ENCODE measurements around the gene SLC9A9.

DNA sequence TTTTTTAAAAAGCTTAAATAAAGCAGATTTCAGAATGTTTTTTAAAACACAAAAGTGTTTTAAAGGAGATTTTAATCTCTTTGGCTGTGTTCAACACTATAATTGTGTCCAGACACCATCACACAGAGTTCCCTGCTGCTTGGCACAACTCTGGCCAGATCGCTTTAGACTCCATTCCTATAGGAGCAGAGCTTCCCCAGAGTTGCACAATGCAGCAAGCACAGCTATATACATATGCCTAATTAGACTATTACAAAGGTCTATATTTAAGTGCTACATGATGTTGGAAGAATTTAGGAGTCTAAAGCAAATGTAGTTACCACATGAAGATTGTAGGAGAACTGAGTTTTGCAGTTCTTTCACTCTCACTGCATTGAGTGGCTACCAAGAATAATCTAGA lies 11.2 kb downstream of the SLC9A9 start:
- TF ChIP-seq, protein P1, sequence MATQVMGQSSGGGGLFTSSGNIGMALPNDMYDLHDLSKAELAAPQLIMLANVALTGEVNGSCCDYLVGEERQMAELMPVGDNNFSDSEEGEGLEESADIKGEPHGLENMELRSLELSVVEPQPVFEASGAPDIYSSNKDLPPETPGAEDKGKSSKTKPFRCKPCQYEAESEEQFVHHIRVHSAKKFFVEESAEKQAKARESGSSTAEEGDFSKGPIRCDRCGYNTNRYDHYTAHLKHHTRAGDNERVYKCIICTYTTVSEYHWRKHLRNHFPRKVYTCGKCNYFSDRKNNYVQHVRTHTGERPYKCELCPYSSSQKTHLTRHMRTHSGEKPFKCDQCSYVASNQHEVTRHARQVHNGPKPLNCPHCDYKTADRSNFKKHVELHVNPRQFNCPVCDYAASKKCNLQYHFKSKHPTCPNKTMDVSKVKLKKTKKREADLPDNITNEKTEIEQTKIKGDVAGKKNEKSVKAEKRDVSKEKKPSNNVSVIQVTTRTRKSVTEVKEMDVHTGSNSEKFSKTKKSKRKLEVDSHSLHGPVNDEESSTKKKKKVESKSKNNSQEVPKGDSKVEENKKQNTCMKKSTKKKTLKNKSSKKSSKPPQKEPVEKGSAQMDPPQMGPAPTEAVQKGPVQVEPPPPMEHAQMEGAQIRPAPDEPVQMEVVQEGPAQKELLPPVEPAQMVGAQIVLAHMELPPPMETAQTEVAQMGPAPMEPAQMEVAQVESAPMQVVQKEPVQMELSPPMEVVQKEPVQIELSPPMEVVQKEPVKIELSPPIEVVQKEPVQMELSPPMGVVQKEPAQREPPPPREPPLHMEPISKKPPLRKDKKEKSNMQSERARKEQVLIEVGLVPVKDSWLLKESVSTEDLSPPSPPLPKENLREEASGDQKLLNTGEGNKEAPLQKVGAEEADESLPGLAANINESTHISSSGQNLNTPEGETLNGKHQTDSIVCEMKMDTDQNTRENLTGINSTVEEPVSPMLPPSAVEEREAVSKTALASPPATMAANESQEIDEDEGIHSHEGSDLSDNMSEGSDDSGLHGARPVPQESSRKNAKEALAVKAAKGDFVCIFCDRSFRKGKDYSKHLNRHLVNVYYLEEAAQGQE (IDR thresholded peaks at IDR 0.05; ENCODE audit: borderline replicate concordance): no peak
- no peak for TF ChIP-seq EZH2 (IDR thresholded peaks at IDR 0.05; ENCODE audit: borderline replicate concordance, insufficient read depth, low read length, poor library complexity, severe bottlenecking)
- TF ChIP-seq, protein P2, sequence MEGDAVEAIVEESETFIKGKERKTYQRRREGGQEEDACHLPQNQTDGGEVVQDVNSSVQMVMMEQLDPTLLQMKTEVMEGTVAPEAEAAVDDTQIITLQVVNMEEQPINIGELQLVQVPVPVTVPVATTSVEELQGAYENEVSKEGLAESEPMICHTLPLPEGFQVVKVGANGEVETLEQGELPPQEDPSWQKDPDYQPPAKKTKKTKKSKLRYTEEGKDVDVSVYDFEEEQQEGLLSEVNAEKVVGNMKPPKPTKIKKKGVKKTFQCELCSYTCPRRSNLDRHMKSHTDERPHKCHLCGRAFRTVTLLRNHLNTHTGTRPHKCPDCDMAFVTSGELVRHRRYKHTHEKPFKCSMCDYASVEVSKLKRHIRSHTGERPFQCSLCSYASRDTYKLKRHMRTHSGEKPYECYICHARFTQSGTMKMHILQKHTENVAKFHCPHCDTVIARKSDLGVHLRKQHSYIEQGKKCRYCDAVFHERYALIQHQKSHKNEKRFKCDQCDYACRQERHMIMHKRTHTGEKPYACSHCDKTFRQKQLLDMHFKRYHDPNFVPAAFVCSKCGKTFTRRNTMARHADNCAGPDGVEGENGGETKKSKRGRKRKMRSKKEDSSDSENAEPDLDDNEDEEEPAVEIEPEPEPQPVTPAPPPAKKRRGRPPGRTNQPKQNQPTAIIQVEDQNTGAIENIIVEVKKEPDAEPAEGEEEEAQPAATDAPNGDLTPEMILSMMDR (IDR thresholded peaks at IDR 0.05; ENCODE audit: poor library complexity, severe bottlenecking): no peak
- no peak for TF ChIP-seq POLR2AphosphoS5 (IDR thresholded peaks at IDR 0.05)
- no peak for TF ChIP-seq EP300 (conservative IDR thresholded peaks at IDR 0.05; ENCODE audit: poor library complexity, severe bottlenecking)
- no peak for TF ChIP-seq SMC3 (conservative IDR thresholded peaks at IDR 0.05; ENCODE audit: poor library complexity)
- TF ChIP-seq TAF1 (IDR thresholded peaks at IDR 0.05; ENCODE audit: low read depth): no peak
- no peak for TF ChIP-seq RAD21 (conservative IDR thresholded peaks at IDR 0.05)
- TF ChIP-seq MXI1 (conservative IDR thresholded peaks at IDR 0.05; ENCODE audit: poor library complexity, severe bottlenecking): no peak
